HL-60 (cell line): ENCODE results near the gene TBC1D3B.
"Not testable (repeated sequence)": the region's sequence is repeated elsewhere in the genome, so short reads cannot be mapped to it uniquely, and the experiment has no call there.

ENCODE experiments used
- DNase-seq, 2 experiments: peaks; one replicate each; pipeline ENCODE4 v3.0.0-alpha.2; 2010 to 2020; ENCODE audit warnings: low read depth in 1 of 2, low spot score in 1 of 2
- H3K27ac ChIP-seq: fragments of 250-450 bp; sonication (Bioruptor Pico); replicated peaks from 2 replicates; pipeline ENCODE4 v1.5.1; 2020; ENCODE audit warnings: mild to moderate bottlenecking, moderate library complexity
- H3K27me3 ChIP-seq: fragments of 250-450 bp; sonication (Bioruptor Pico); 2 replicates; pipeline ENCODE4 v1.5.1; 2021; ENCODE audit warnings: mild to moderate bottlenecking, moderate library complexity; ENCODE audit not compliant: insufficient read depth, poor library complexity, severe bottlenecking
- H3K4me3 ChIP-seq: replicated peaks from 2 replicates; pipeline ENCODE4 v1.5.1; 2011; ENCODE audit warnings: mild to moderate bottlenecking, control low read depth, low read length; ENCODE audit not compliant: insufficient read depth
- CTCF ChIP-seq: IDR thresholded peaks from one replicate; pipeline ENCODE4 v1.5.1; 2011; ENCODE audit warnings: low read length, control low read depth, inconsistent platforms; ENCODE audit not compliant: insufficient read depth
- GABPA ChIP-seq: IDR thresholded peaks from 2 replicates; pipeline ENCODE4 v1.6.1; 2012; ENCODE audit warnings: low read depth
- POLR2AphosphoS5 ChIP-seq: IDR thresholded peaks from 2 replicates; pipeline ENCODE4 v1.6.1; 2012; ENCODE audit warnings: low read depth
- SPI1 ChIP-seq: IDR thresholded peaks from 2 replicates; pipeline ENCODE4 v1.6.1; 2012; ENCODE audit warnings: low read depth, mild to moderate bottlenecking, borderline replicate concordance
- TF ChIP-seq, protein P1 (sequence below): IDR thresholded peaks from 2 replicates; pipeline ENCODE4 v1.6.1; 2012; ENCODE audit warnings: low read depth; ENCODE audit not compliant: insufficient replicate concordance

The TBC1D3B gene

GRCh38 chr17:36193216-36193775, 16.9 kb upstream of the TBC1D3B start:
- no peak overlapping the region for H3K4me3 ChIP-seq
- DNase-seq: no peak
- H3K27ac ChIP-seq: peak overlapping the region; percentile 76; the same call in 1 of the 2 replicates
- no peak for TF ChIP-seq GABPA
- TF ChIP-seq CTCF: no peak
- TF ChIP-seq POLR2AphosphoS5: no peak
- TF ChIP-seq, protein P1, sequence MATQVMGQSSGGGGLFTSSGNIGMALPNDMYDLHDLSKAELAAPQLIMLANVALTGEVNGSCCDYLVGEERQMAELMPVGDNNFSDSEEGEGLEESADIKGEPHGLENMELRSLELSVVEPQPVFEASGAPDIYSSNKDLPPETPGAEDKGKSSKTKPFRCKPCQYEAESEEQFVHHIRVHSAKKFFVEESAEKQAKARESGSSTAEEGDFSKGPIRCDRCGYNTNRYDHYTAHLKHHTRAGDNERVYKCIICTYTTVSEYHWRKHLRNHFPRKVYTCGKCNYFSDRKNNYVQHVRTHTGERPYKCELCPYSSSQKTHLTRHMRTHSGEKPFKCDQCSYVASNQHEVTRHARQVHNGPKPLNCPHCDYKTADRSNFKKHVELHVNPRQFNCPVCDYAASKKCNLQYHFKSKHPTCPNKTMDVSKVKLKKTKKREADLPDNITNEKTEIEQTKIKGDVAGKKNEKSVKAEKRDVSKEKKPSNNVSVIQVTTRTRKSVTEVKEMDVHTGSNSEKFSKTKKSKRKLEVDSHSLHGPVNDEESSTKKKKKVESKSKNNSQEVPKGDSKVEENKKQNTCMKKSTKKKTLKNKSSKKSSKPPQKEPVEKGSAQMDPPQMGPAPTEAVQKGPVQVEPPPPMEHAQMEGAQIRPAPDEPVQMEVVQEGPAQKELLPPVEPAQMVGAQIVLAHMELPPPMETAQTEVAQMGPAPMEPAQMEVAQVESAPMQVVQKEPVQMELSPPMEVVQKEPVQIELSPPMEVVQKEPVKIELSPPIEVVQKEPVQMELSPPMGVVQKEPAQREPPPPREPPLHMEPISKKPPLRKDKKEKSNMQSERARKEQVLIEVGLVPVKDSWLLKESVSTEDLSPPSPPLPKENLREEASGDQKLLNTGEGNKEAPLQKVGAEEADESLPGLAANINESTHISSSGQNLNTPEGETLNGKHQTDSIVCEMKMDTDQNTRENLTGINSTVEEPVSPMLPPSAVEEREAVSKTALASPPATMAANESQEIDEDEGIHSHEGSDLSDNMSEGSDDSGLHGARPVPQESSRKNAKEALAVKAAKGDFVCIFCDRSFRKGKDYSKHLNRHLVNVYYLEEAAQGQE: no peak
- no peaks in the 10 kb centered on the region for H3K27me3 ChIP-seq

- H3K27me3 ChIP-seq, H3K4me3 ChIP-seq, DNase-seq: not testable (repeated sequence)
- H3K27ac ChIP-seq: peak overlapping the region; percentile 76
Measured at GRCh38 chr17:36190549-36191330, 14.3 kb upstream of the TBC1D3B start.

- not testable (repeated sequence) for DNase-seq, H3K27me3 ChIP-seq, H3K4me3 ChIP-seq
- H3K27ac ChIP-seq: peak overlapping the region; percentile 76
Measured at GRCh38 chr17:36189993-36190392, 13.6 kb upstream of the TBC1D3B start.

DNA sequence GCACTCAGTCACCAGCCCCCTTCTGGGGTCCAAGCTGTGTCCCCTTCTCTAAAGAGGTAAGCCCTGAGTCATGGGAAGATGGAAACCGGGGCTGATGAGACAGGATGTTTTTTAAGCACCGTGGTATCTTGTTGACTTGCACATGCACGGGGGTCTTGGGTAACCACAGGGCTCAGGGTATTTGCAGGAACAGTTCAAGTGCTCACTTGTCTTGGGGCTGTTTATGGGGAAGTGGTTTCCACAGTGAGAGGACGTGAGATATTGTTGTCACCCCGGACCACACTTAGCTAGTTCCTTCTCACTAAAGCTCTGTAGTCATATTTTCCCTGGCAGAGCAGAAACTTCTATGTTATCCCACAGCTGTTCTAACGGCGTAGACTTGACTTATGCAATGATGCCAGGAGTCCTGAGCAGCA, 12.5 kb upstream of the TBC1D3B start:
- Histone ChIP-seq H3K27me3 (no peaks in the 10 kb centered on the region), H3K27ac (peak overlapping the region; percentile 79), H3K4me3 (no peak overlapping the region)
- TF ChIP-seq SPI1 (peak; percentile 85), CTCF (no peak)
- DNase-seq: peak; percentile 91 to 97

DNA sequence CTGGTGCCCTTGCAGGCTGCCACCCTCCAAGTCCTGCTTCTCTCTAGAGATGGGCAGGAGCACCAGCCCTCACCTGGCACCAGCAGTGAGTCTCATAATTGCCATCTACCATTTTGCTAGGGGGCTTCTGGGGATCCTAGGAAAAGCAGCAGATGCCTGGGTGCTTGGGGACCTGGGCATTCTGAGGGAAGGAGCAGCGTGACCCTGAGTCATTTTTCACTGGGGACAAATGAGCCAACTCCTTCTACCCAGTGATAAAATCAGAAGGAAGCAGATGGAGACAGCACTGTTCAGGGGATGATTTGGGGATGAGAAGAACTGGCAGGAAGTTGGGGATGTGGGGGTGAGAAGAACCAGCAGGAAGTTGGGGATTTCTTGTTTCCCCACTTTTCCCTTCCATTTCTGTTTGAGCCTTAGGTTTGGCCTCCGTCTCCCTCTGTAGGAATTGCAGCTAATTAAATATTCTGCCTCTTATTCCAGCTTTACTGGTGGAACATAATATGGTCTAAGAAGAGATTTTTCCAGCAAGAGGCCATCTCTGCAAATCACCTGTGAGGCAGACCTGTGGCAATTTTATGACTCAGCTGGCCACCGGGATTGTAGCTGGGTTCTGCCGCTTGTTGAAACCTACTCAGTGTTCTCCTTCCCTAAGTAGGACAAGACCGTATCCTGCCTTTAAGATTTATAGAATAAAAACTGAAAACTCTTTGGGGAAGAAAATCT, 11.7 kb upstream of the TBC1D3B start:
- not testable (repeated sequence) for DNase-seq, H3K27me3 ChIP-seq, H3K4me3 ChIP-seq
- H3K27ac ChIP-seq: peak overlapping the region; percentile 79
